ENCODE measurements around the gene SLC17A2.

The SLC17A2 gene

GRCh38 chr6:25882051-25882496, 48.4 kb downstream of the SLC17A2 start:
- peak; percentile 36 for DNase-seq

GRCh38 chr6:25880601-25881000, 49.9 kb downstream of the SLC17A2 start:
- DNase-seq, result no peak

- DNase-seq, result no peak
Observed at GRCh38 chr6:25878721-25879322, 51.7 kb downstream of the SLC17A2 start.

GRCh38 chr6:25875926-25876602, 54.4 kb downstream of the SLC17A2 start:
- DNase-seq, result no peak

GRCh38 chr6:25875563-25875905, 55.0 kb downstream of the SLC17A2 start:
- no peak for DNase-seq

GRCh38 chr6:25874822-25875562, 55.5 kb downstream of the SLC17A2 start:
- DNase-seq, result no peak

GRCh38 chr6:25874118-25874517, 56.4 kb downstream of the SLC17A2 start, which contains the start of gene SLC17A3:
SLC17A3 (minus strand) TSS chr6:25874243; CDS start chr6:25868387, 5,856 bp downstream.
- no peak for DNase-seq

- DNase-seq, result peak; percentile 19
Observed at GRCh38 chr6:25872814-25873213, 57.7 kb downstream of the SLC17A2 start.

GRCh38 chr6:25869840-25870239, 60.7 kb downstream of the SLC17A2 start:
- no peak for DNase-seq

GRCh38 chr6:25868436-25869183, 61.9 kb downstream of the SLC17A2 start:
- DNase-seq, result no peak

- DNase-seq, result no peak
Observed at GRCh38 chr6:25866011-25866410, 64.5 kb downstream of the SLC17A2 start.

GRCh38 chr6:25863360-25863759, 67.1 kb downstream of the SLC17A2 start:
- no peak for DNase-seq

Measured in T-helper 9 cell (primary cell).